GM06990 (cell line): Measurements from ENCODE around the gene KRTAP29-1.

Experiments
- DNase-seq: peaks from one replicate; pipeline ENCODE4 v3.0.0-alpha.2; 2011; ENCODE audit not compliant: insufficient read length; ENCODE audit errors: extremely low read depth
- H3K27me3 ChIP-seq: replicated peaks from 2 replicates; pipeline ENCODE4 v1.6.0; 2011; ENCODE audit warnings: low read length; ENCODE audit not compliant: control insufficient read depth, insufficient read depth
- H3K36me3 ChIP-seq: 2 replicates; pipeline ENCODE4 v1.5.1; 2011; ENCODE audit warnings: low read length; ENCODE audit not compliant: control insufficient read depth, insufficient read depth
- H3K4me3 ChIP-seq: replicated peaks from 2 replicates; pipeline ENCODE4 v1.5.1; 2011; ENCODE audit warnings: low read depth, mild to moderate bottlenecking, control low read depth, low read length
- TF ChIP-seq, protein P1 (sequence below): IDR thresholded peaks from 2 replicates; pipeline ENCODE4 v1.5.1; 2011; ENCODE audit warnings: low read length, control low read depth, mild to moderate bottlenecking, inconsistent platforms; ENCODE audit not compliant: insufficient read depth, poor library complexity, severe bottlenecking

Gene KRTAP29-1

DNA sequence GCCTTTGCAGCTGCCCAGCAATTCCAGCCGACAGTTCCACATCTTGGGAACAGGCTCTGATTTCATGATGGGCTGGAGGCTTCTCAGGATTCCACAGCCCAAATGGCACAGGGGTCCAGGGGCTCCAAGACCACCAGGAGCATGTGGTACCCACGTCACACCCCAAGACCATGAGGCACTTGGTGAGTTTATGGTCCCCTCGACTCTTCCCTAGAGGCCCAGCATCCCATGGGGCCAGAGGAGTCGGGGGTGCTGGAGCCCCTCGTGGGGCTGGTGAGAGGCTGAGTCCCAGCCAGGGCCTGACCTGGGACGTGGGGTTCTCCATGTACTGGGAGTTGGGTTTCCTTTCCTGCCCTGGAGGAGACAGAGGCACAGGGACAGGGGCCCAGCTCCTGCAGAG is 23.0 kb upstream of the KRTAP29-1 start:
- H3K36me3 ChIP-seq, result no peaks in the 10 kb centered on the region
- no peak for DNase-seq
- TF ChIP-seq, protein P1, sequence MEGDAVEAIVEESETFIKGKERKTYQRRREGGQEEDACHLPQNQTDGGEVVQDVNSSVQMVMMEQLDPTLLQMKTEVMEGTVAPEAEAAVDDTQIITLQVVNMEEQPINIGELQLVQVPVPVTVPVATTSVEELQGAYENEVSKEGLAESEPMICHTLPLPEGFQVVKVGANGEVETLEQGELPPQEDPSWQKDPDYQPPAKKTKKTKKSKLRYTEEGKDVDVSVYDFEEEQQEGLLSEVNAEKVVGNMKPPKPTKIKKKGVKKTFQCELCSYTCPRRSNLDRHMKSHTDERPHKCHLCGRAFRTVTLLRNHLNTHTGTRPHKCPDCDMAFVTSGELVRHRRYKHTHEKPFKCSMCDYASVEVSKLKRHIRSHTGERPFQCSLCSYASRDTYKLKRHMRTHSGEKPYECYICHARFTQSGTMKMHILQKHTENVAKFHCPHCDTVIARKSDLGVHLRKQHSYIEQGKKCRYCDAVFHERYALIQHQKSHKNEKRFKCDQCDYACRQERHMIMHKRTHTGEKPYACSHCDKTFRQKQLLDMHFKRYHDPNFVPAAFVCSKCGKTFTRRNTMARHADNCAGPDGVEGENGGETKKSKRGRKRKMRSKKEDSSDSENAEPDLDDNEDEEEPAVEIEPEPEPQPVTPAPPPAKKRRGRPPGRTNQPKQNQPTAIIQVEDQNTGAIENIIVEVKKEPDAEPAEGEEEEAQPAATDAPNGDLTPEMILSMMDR, result no peak
- H3K27me3 ChIP-seq, result no peaks in the 10 kb centered on the region; the same call in 1 of the 2 replicates
- H3K4me3 ChIP-seq, result no peak overlapping the region

DNA sequence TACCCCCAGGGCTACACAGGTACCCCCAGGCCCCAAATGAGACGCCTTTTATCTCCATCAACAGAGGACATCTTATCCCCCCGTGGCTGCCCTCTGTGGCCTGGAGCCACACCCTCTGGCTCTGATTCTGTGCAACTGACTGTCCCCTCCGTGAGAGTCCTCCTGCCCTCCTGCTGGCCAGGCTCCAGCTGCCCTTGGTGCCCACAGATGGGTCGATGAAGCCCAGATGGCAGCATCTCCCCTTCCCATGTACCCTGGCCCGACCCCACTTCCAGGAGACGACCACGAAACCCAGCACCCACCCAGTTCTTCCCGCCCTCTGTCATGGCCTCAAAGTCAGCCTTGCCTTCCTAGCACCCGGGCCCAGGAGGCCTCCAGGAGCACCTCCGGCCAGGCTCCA is 22.5 kb upstream of the KRTAP29-1 start:
- DNase-seq, result no peak
- Histone ChIP-seq H3K36me3 (no peaks in the 10 kb centered on the region), H3K27me3 (no peaks in the 10 kb centered on the region; the same call in 1 of the 2 replicates), H3K4me3 (no peak overlapping the region)
- TF ChIP-seq, protein P1, result no peak

DNA sequence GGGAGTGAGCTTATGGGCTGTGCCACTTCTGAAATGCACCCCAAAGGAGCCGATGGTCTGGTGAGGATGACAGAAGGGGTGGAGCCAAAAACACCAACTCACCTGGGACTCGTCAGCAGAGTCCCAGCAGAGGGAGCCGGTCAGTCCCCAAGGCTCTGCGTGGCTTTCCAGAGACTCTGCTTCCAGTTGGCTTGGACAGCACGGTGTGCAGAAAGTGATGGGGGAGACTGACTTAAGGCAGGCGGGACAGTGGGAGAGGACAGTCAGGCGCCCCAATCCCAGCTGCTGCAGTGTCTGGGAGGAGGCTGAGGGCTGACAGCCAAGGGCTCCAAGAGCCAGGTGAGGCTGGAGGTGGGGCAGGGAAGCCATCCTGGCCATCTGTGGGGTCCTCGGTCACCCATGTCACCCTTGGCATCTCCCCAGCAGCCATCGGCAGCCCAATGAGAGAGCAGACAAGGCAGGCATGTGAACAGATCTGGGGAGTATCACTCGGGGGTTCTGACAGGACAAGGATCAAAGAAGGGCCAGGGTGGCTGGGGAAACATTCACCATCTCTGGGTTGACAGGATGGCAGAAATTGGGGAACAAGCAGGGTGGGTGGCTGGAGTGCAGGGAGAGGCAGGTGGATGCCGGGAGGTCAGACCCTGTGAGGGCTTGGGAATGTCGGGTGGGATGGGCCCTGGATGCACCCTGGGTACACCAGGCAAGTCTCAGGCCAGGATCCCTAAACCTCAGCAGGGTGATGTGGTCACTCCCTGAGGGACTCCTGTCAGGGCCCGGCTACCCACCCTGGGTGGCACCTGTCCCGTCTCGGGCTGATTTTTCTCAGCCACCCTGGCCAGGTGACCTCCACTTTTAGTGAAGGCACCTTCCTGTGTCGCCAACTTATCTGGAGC is 21.8 kb upstream of the KRTAP29-1 start:
- Histone ChIP-seq H3K36me3 (no peaks in the 10 kb centered on the region), H3K27me3 (no peaks in the 10 kb centered on the region; the same call in 1 of the 2 replicates), H3K4me3 (no peak overlapping the region)
- TF ChIP-seq, protein P1, result no peak
- DNase-seq, result no peak

DNA sequence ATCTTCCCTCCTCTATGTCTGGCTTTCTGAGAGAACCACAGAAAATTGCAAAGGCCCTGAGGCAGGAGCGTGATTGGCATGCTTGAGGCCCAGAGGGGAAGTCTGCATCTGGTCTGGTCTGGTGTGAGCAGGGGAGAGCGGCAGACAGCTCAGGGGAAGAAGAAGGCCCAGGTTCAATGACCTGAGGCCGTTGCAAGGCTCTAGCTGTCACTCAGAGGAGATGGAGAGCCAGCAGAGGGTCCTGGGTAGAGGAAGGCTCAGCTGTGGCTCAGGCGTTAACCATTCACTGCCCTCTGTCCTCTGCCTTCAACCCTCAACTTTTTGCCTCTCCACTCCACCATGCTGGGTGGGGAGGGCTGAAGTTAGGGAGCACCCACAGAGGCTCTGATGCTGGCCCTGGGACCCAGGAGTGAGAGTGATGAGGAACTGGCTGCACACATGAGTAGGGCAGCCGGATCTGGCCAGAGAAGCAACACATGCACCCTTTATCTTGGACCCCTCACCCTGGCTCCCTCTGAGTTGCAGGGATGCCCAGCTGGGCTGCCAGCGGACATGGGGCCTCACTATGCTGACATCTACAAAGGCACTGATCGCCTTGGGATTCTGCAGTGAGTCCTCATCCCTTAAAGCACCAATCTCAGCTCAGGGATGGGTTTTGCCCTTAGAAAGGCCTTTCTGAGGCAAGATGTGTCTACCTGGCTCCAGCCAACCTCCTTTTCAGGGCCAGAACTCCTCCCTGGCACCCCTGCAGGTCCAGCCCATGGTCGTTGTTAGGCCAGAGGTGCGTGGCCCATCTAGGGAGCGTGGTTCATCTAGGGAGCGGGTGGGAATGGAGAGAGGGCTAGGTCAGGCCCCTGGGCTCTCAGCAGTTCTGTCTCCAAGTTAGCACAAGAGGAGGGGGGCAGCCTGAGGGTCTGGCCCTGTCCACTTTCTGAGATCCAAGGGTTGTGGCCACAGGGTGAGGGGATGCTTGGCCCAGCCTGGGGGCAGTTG is 20.5 kb upstream of the KRTAP29-1 start:
- no peak for DNase-seq
- TF ChIP-seq, protein P1, result no peak
- Histone ChIP-seq H3K4me3 (no peak overlapping the region), H3K36me3 (no peaks in the 10 kb centered on the region), H3K27me3 (no peaks in the 10 kb centered on the region; the same call in 1 of the 2 replicates)

DNA sequence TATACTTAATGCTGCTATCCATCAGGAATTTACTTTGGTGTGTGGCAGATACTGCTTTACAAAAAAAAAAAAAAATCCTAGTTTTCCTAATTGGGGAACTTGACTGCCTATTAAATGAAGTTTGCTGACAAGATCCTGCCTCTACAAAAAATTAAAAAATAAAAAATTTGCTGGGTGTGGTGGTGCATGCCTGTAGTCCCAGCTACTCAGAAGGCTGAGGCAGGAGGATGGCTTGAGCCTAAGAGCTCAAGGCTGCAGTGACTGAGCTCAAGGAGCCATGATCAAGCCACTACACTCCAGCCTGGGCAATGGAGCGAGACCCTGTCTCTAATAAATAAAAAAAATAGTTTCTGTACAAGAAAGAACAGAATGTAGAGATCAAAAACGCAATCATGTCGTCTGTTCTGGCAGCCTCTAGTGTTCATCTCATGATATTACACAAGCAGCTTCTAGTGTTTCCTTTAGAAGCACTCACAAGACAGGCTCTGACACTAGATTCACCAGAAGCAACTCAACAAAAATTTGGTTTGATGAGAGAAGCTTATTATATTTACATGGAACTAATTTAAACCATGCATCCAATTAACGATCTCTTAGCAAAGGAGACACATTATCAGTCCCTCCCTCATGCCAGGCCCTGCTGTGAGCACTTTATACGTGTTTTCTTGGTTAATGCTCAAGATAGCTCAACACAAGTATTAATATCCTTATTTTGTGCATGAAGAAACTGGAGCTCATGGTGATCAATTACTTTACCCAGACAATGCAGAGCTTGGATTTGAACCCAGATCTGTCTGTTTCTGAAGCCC is 19.6 kb upstream of the KRTAP29-1 start:
- no peak for DNase-seq
- no peaks in the 10 kb centered on the region; the same call in 1 of the 2 replicates for H3K27me3 ChIP-seq
- H3K36me3 ChIP-seq, result no peaks in the 10 kb centered on the region
- TF ChIP-seq, protein P1, result peak; percentile 76
- H3K4me3 ChIP-seq, result no peak overlapping the region
